Activated CD4-positive, alpha-beta T cell treated with anti-CD3 and anti-CD28 coated beads, Interleukin-2, amount 10 ng/mL, durations not matched to agents 24 days and 14 days (primary cell): ENCODE measurements around the gene GRIK4. TPM values are rescaled to one million over a fixed set of nuclear protein-coding genes. Genes with fewer than 3 reads are reported as not detected.

Source experiments
- DNase-seq: peaks from one replicate; pipeline ENCODE4 v3.0.0; 2022
- H3K27ac Mint-ChIP-seq: one replicate; pipeline ENCODE4 v1.8.0; 2022; ENCODE audit warnings: mild to moderate bottlenecking, mixed read lengths
- H3K27me3 Mint-ChIP-seq: one replicate; pipeline ENCODE4 v1.8.0; 2022; ENCODE audit warnings: mixed read lengths
- H3K36me3 Mint-ChIP-seq: one replicate; pipeline ENCODE4 v1.8.0; 2022; ENCODE audit warnings: low read depth, mild to moderate bottlenecking, mixed read lengths
- H3K4me1 Mint-ChIP-seq: one replicate; pipeline ENCODE4 v1.8.0; 2021; ENCODE audit warnings: mixed read lengths
- H3K4me3 Mint-ChIP-seq: one replicate; pipeline ENCODE4 v1.8.0; 2022; ENCODE audit warnings: mild to moderate bottlenecking, moderate library complexity, mixed read lengths
- H3K9me3 Mint-ChIP-seq: one replicate; pipeline ENCODE4 v1.8.0; 2021; ENCODE audit warnings: mixed read lengths
- intact Hi-C: fragments of 100-400 bp; cut with micrococcal nuclease; formaldehyde crosslinking; loops from one replicate; pipeline ENCODE4 v1.15.1; 2023
- total RNA-seq: library from RNA; stranded (reverse); gene quantifications from 2 replicates; pipeline ENCODE4 v1.2.3, GENCODE V29; 2022

Gene GRIK4
- total RNA-seq, 1 donor from 2014 or later = 0.09 TPM

GRCh38 chr11:120525261-120526171, 14.0 kb downstream of the GRIK4 start:
- Mint-ChIP-seq H3K36me3 (no peaks in the 10 kb centered on the region), H3K9me3 (no peaks in the 10 kb centered on the region)
- intact Hi-C loops = no loop called here

GRCh38 chr11:120526241-120526640, 14.7 kb downstream of the GRIK4 start:
- intact Hi-C loops = no loop called here

More at GRCh38 chr11:120525261-120526171, 14.0 kb downstream of the GRIK4 start:
- Mint-ChIP-seq H3K27ac (no peak overlapping the region), H3K4me1 (no peaks in the 10 kb centered on the region), H3K4me3 (no peak overlapping the region), H3K27me3 (no peaks in the 10 kb centered on the region)
- no peak for DNase-seq

GRCh38 chr11:120527111-120527761, 15.7 kb downstream of the GRIK4 start:
- no peak overlapping the region for H3K4me3 Mint-ChIP-seq
- H3K4me1 Mint-ChIP-seq = no peaks in the 10 kb centered on the region
- no peaks in the 10 kb centered on the region for H3K27me3 Mint-ChIP-seq
- DNase-seq = no peak
- no peaks in the 10 kb centered on the region for H3K36me3 Mint-ChIP-seq
- no peaks in the 10 kb centered on the region for H3K9me3 Mint-ChIP-seq
- intact Hi-C loops = no loop called here
- H3K27ac Mint-ChIP-seq = no peak overlapping the region

More at GRCh38 chr11:120526241-120526640, 14.7 kb downstream of the GRIK4 start:
- Mint-ChIP-seq H3K36me3 (no peaks in the 10 kb centered on the region), H3K27ac (no peak overlapping the region), H3K27me3 (no peaks in the 10 kb centered on the region), H3K9me3 (no peaks in the 10 kb centered on the region), H3K4me3 (no peak overlapping the region), H3K4me1 (no peaks in the 10 kb centered on the region)
- DNase-seq = no peak

GRCh38 chr11:120528749-120529148, 17.2 kb downstream of the GRIK4 start:
- no peaks in the 10 kb centered on the region for H3K9me3 Mint-ChIP-seq
- H3K4me1 Mint-ChIP-seq = no peaks in the 10 kb centered on the region
- intact Hi-C loops = no loop called here
- no peak overlapping the region for H3K4me3 Mint-ChIP-seq
- H3K27me3 Mint-ChIP-seq = no peaks in the 10 kb centered on the region
- H3K36me3 Mint-ChIP-seq = no peaks in the 10 kb centered on the region
- DNase-seq = no peak
- no peak overlapping the region for H3K27ac Mint-ChIP-seq

GRCh38 chr11:120529214-120529613, 17.7 kb downstream of the GRIK4 start:
- Mint-ChIP-seq H3K9me3 (no peaks in the 10 kb centered on the region), H3K27me3 (no peaks in the 10 kb centered on the region), H3K27ac (no peak overlapping the region), H3K4me3 (no peak overlapping the region), H3K36me3 (no peaks in the 10 kb centered on the region), H3K4me1 (no peaks in the 10 kb centered on the region)
- intact Hi-C loops = no loop called here
- no peak for DNase-seq

GRCh38 chr11:120529911-120530310, 18.4 kb downstream of the GRIK4 start:
- Mint-ChIP-seq H3K4me1 (no peaks in the 10 kb centered on the region), H3K9me3 (no peaks in the 10 kb centered on the region), H3K27me3 (peaks cover 2% of the 10 kb centered on the region), H3K27ac (no peak overlapping the region), H3K36me3 (no peaks in the 10 kb centered on the region), H3K4me3 (no peak overlapping the region)
- no peak for DNase-seq
- intact Hi-C loops = no loop called here

GRCh38 chr11:120532082-120532831, 20.7 kb downstream of the GRIK4 start:
- no peak for DNase-seq
- no peaks in the 10 kb centered on the region for H3K9me3 Mint-ChIP-seq
- H3K4me1 Mint-ChIP-seq = no peaks in the 10 kb centered on the region
- no peak overlapping the region for H3K4me3 Mint-ChIP-seq
- no peaks in the 10 kb centered on the region for H3K36me3 Mint-ChIP-seq
- no peak overlapping the region for H3K27ac Mint-ChIP-seq
- intact Hi-C loops = no loop called here
- peaks cover 2% of the 10 kb centered on the region for H3K27me3 Mint-ChIP-seq

- no peak overlapping the region for H3K27ac Mint-ChIP-seq
- no peaks in the 10 kb centered on the region for H3K9me3 Mint-ChIP-seq
Measured at GRCh38 chr11:120532832-120533196, 21.3 kb downstream of the GRIK4 start.

GRCh38 chr11:120536091-120536796, 24.7 kb downstream of the GRIK4 start:
- Mint-ChIP-seq H3K9me3 (no peaks in the 10 kb centered on the region), H3K27me3 (peaks cover 2% of the 10 kb centered on the region), H3K4me1 (no peaks in the 10 kb centered on the region), H3K27ac (no peak overlapping the region), H3K36me3 (no peaks in the 10 kb centered on the region), H3K4me3 (no peak overlapping the region)
- no peak for DNase-seq
- intact Hi-C loops = no loop called here

More at GRCh38 chr11:120532832-120533196, 21.3 kb downstream of the GRIK4 start:
- H3K36me3 Mint-ChIP-seq = no peaks in the 10 kb centered on the region
- H3K27me3 Mint-ChIP-seq = peaks cover 2% of the 10 kb centered on the region
- no peaks in the 10 kb centered on the region for H3K4me1 Mint-ChIP-seq
- intact Hi-C loops = no loop called here
- no peak overlapping the region for H3K4me3 Mint-ChIP-seq
- DNase-seq = no peak

GRCh38 chr11:120536797-120537169, 25.2 kb downstream of the GRIK4 start:
- H3K27me3 Mint-ChIP-seq = peaks cover 2% of the 10 kb centered on the region

GRCh38 chr11:120537996-120538395, 26.4 kb downstream of the GRIK4 start:
- no peaks in the 10 kb centered on the region for H3K36me3 Mint-ChIP-seq
- no peak overlapping the region for H3K27ac Mint-ChIP-seq
- intact Hi-C loops = no loop called here
- H3K4me3 Mint-ChIP-seq = no peak overlapping the region
- H3K27me3 Mint-ChIP-seq = peaks cover 2% of the 10 kb centered on the region
- DNase-seq = no peak
- H3K4me1 Mint-ChIP-seq = no peaks in the 10 kb centered on the region
- H3K9me3 Mint-ChIP-seq = no peaks in the 10 kb centered on the region

More at GRCh38 chr11:120536797-120537169, 25.2 kb downstream of the GRIK4 start:
- Mint-ChIP-seq H3K9me3 (no peaks in the 10 kb centered on the region), H3K36me3 (no peaks in the 10 kb centered on the region), H3K27ac (no peak overlapping the region), H3K4me1 (no peaks in the 10 kb centered on the region), H3K4me3 (no peak overlapping the region)
- intact Hi-C loops = no loop called here
- no peak for DNase-seq

GRCh38 chr11:120538707-120539106, 27.2 kb downstream of the GRIK4 start:
- peaks cover 2% of the 10 kb centered on the region for H3K27me3 Mint-ChIP-seq
- H3K4me1 Mint-ChIP-seq = no peaks in the 10 kb centered on the region
- no peak overlapping the region for H3K4me3 Mint-ChIP-seq
- no peaks in the 10 kb centered on the region for H3K36me3 Mint-ChIP-seq
- DNase-seq = no peak
- H3K27ac Mint-ChIP-seq = no peak overlapping the region
- H3K9me3 Mint-ChIP-seq = no peaks in the 10 kb centered on the region
- intact Hi-C loops = no loop called here

GRCh38 chr11:120539667-120540369, 28.3 kb downstream of the GRIK4 start:
- Mint-ChIP-seq H3K9me3 (no peaks in the 10 kb centered on the region), H3K27me3 (no peaks in the 10 kb centered on the region), H3K4me1 (no peaks in the 10 kb centered on the region), H3K27ac (no peak overlapping the region), H3K36me3 (no peaks in the 10 kb centered on the region), H3K4me3 (no peak overlapping the region)
- no peak for DNase-seq
- intact Hi-C loops = no loop called here
